Left cardiac atrium (tissue), 2 donors: Measurements from ENCODE around the gene GBP7. TPM values are rescaled to one million over a fixed set of nuclear protein-coding genes. Genes with fewer than 3 reads are reported as not detected.

Source experiments
- total RNA-seq, 2 donors: library from RNA; stranded (reverse); fragmentation: NEBNext Ultra II Directional; extraction: Animal tissue kit (Norgen Biotek cat#: 25700); gene quantifications; one replicate each; pipeline ENCODE4 v1.2.1, GENCODE V29; 2021
- donor health status: DM: no; HTN: yes; CAD: no; lungs with severe emphysema.
- donor health status: DM: yes; HTN: yes; CAD: no.

Gene GBP7
- total RNA-seq, 2 donors from 2014 or later: not detected

Other genes starting within 250 kb of the GBP7 start
- gene KYAT3, start 183.4 kb downstream of the GBP7 start, total RNA-seq: 10 to 100 TPM; 10.3 to 12.2 TPM
- gene RBMXL1, start 183.4 kb downstream of the GBP7 start, total RNA-seq: 10 to 100 TPM; 12.5 to 13.7 TPM
- gene GBP3, start 153.1 kb downstream of the GBP7 start, total RNA-seq: 10 to 100 TPM in 1 of 2 donors, 1 to 10 TPM in 1; 8.2 to 11.1 TPM
- 10 to 100 TPM; 11.1 to 14.3 TPM for gene GBP1, start 110.8 kb downstream of the GBP7 start, total RNA-seq
- 10 to 100 TPM; 16.1 to 24.0 TPM for gene GBP2, start 49.9 kb downstream of the GBP7 start, total RNA-seq
- 1 to 10 TPM; 6.2 to 7.1 TPM for gene GBP4, start 22.9 kb upstream of the GBP7 start, total RNA-seq
- 1 to 10 TPM; 1.3 to 1.7 TPM for gene GBP5, start 96.9 kb upstream of the GBP7 start, total RNA-seq
- gene GBP6, start 188.1 kb upstream of the GBP7 start, total RNA-seq: under 1 TPM in 1 of 2 donors, not detected in 1; 0.08 TPM